Calu3 (cell line): ENCODE data around the gene ABCC2. TPM values are rescaled to one million over a fixed set of nuclear protein-coding genes. Genes with fewer than 3 reads are reported as not detected.

Source experiments
- BruUV-seq: library from RNA; stranded (reverse); fragments of 400-500 nt; replicated peaks from 2 replicates; lab custom pipeline; 2021; lab: Mats Ljungman, UMichigan
- CTCF ChIA-PET: fragments of 300-600 bp; sonication (Branson Sonifier 250); formaldehyde crosslinking; loops from one replicate; lab custom pipeline; 2022; ENCODE audit warnings: antibody characterized with exemption; lab: Charles Lee
- DNase-seq: peaks from one replicate; pipeline ENCODE4 v3.0.0; 2022
- H3K27ac Mint-ChIP-seq: one replicate; pipeline ENCODE4 v1.8.0; 2022; ENCODE audit warnings: mixed read lengths; ENCODE audit not compliant: unreplicated experiment
- H3K27me3 Mint-ChIP-seq: one replicate; pipeline ENCODE4 v1.8.0; 2022; ENCODE audit warnings: mixed read lengths; ENCODE audit not compliant: unreplicated experiment
- H3K36me3 Mint-ChIP-seq: one replicate; pipeline ENCODE4 v1.8.0; 2022; ENCODE audit warnings: mild to moderate bottlenecking, moderate library complexity, mixed read lengths; ENCODE audit not compliant: insufficient read depth, unreplicated experiment
- H3K4me1 Mint-ChIP-seq: one replicate; pipeline ENCODE4 v1.8.0; 2022; ENCODE audit warnings: mild to moderate bottlenecking, low read depth, mixed read lengths; ENCODE audit not compliant: unreplicated experiment
- H3K4me3 Mint-ChIP-seq: one replicate; pipeline ENCODE4 v1.8.0; 2022; ENCODE audit warnings: mild to moderate bottlenecking, low read depth, moderate library complexity, mixed read lengths; ENCODE audit not compliant: unreplicated experiment
- H3K9me3 Mint-ChIP-seq: one replicate; pipeline ENCODE4 v1.8.0; 2022; ENCODE audit warnings: low read depth, mixed read lengths; ENCODE audit not compliant: unreplicated experiment
- CTCF ChIP-seq: fragments of 200-600 bp; IDR thresholded peaks from one replicate; pipeline ENCODE4 v1.8.0; 2022; ENCODE audit warnings: antibody characterized with exemption; ENCODE audit not compliant: unreplicated experiment
- intact Hi-C: fragments of 100-400 bp; cut with micrococcal nuclease; formaldehyde crosslinking; loops from one replicate; pipeline ENCODE4 v1.10.0; 2022; ENCODE audit not compliant: unreplicated experiment
- total RNA-seq: library from RNA; stranded (reverse); gene quantifications from 2 replicates; pipeline ENCODE4 v1.2.3, GENCODE V29; 2022

Gene ABCC2
- total RNA-seq, 1 experiment from 2014 or later = 1.8 TPM

GRCh38 chr10:99766302-99766681, 16.1 kb upstream of the ABCC2 start:
- H3K4me1 Mint-ChIP-seq = no peaks in the 10 kb centered on the region
- H3K9me3 Mint-ChIP-seq = no peaks in the 10 kb centered on the region
- intact Hi-C loops = no loop called here
- no peaks in the 10 kb centered on the region for H3K36me3 Mint-ChIP-seq
- no peak for TF ChIP-seq CTCF
- BruUV-seq = no TSS peak
- H3K27me3 Mint-ChIP-seq = no peaks in the 10 kb centered on the region
- DNase-seq = no peak
- H3K4me3 Mint-ChIP-seq = no peak overlapping the region
- no peak overlapping the region for H3K27ac Mint-ChIP-seq
- CTCF ChIA-PET = no interaction called here

- no peak for DNase-seq
- Mint-ChIP-seq H3K9me3 (no peaks in the 10 kb centered on the region), H3K27me3 (no peaks in the 10 kb centered on the region), H3K4me3 (no peak overlapping the region), H3K4me1 (no peaks in the 10 kb centered on the region), H3K36me3 (no peaks in the 10 kb centered on the region), H3K27ac (no peak overlapping the region)
- no TSS peak for BruUV-seq
- CTCF ChIA-PET = interaction anchor here (0.7 kb wide), 2 partner anchors 341 to 1065 kb away, joined by 4 read pairs; no protein-coding TSS in a partner anchor
- intact Hi-C loops = no loop called here
- TF ChIP-seq CTCF = no peak
These were observed 14.5 kb upstream of the ABCC2 start for GRCh38 chr10:99767901-99768300.

GRCh38 chr10:99768556-99768955, 13.9 kb upstream of the ABCC2 start:
- CTCF ChIA-PET = interaction anchor here (0.7 kb wide), 1 partner anchor 340 kb away, joined by 4 read pairs; no protein-coding TSS in a partner anchor
- H3K27ac Mint-ChIP-seq = no peak overlapping the region
- H3K9me3 Mint-ChIP-seq = no peaks in the 10 kb centered on the region
- DNase-seq = no peak
- H3K4me1 Mint-ChIP-seq = no peaks in the 10 kb centered on the region
- no peak for TF ChIP-seq CTCF
- no TSS peak for BruUV-seq
- no peaks in the 10 kb centered on the region for H3K27me3 Mint-ChIP-seq
- no peaks in the 10 kb centered on the region for H3K36me3 Mint-ChIP-seq
- H3K4me3 Mint-ChIP-seq = no peak overlapping the region
- intact Hi-C loops = no loop called here

- CTCF ChIA-PET = interaction anchor here (0.6 kb wide), 1 partner anchor 11 kb away, joined by 3 read pairs; no protein-coding TSS in a partner anchor
- Mint-ChIP-seq H3K27ac (no peak overlapping the region), H3K4me1 (no peaks in the 10 kb centered on the region), H3K9me3 (no peaks in the 10 kb centered on the region), H3K27me3 (no peaks in the 10 kb centered on the region), H3K36me3 (no peaks in the 10 kb centered on the region), H3K4me3 (no peak overlapping the region)
- BruUV-seq = no TSS peak
- no peak for DNase-seq
- intact Hi-C loops = no loop called here
- no peak for TF ChIP-seq CTCF
These were observed 12.7 kb upstream of the ABCC2 start for GRCh38 chr10:99769706-99770105.
